D721Med (cell line): ENCODE measurements around the gene VPS8.
A peak's percentile ranks its signal among the peaks of the same experiment; 100 is the strongest.

Experiments used
- DNase-seq: peaks from one replicate; pipeline ENCODE4 v3.0.0; 2011; ENCODE audit warnings: low spot score; ENCODE audit not compliant: insufficient read length
- FAIRE-seq: peaks from 2 replicates; lab custom pipeline; 2011; peaks lifted over from hg19 to GRCh38; lab: Jason Lieb, UNC
- TF ChIP-seq, protein P1 (sequence below): IDR thresholded peaks from 2 replicates; pipeline ENCODE4 v1.5.1; 2012; ENCODE audit warnings: mild to moderate bottlenecking, control low read depth; ENCODE audit not compliant: insufficient read depth; ENCODE audit errors: missing control alignments

VPS8 gene

DNA sequence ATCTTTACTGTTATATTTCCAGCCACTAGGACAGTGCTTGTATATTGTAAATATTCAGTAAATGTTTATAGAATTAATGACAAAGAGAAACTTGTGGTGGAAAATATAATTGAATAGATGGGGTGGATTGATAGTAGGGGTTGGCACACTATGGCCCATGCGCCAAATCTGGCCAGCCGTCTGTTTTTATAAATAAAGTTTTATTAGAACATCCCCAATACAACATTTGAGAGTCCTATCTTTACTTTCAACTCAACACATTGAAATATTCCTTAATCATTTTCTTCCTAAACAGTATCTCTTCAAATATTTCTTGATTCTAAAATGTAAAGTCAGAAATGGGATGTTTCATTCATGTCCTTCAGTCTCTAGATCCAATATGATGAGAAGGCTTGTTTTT lies 45.1 kb downstream of the VPS8 start:
- no peak for DNase-seq
- no peak for FAIRE-seq
- TF ChIP-seq, protein P1, sequence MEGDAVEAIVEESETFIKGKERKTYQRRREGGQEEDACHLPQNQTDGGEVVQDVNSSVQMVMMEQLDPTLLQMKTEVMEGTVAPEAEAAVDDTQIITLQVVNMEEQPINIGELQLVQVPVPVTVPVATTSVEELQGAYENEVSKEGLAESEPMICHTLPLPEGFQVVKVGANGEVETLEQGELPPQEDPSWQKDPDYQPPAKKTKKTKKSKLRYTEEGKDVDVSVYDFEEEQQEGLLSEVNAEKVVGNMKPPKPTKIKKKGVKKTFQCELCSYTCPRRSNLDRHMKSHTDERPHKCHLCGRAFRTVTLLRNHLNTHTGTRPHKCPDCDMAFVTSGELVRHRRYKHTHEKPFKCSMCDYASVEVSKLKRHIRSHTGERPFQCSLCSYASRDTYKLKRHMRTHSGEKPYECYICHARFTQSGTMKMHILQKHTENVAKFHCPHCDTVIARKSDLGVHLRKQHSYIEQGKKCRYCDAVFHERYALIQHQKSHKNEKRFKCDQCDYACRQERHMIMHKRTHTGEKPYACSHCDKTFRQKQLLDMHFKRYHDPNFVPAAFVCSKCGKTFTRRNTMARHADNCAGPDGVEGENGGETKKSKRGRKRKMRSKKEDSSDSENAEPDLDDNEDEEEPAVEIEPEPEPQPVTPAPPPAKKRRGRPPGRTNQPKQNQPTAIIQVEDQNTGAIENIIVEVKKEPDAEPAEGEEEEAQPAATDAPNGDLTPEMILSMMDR: no peak

DNA sequence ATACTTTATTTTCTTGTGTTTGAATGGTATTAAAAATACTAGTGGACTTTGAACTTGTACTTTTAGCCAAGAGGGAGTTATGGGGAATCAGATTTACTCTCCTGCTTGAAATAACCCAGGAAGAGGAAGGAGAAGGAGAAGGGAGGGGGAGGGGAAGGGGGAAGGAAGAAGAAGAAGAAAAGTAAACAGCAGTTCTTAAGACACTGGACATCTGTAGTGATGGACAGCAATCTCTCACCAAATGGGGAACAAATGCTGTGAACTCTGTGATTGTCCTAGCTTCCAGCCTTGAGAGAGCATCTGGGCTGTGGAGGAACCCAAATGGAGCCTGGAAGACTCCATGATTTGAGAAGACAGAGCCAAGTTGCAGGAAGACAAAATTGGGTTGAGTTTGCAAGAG lies 52.0 kb downstream of the VPS8 start:
- FAIRE-seq (no peak), DNase-seq (no peak)
- TF ChIP-seq, protein P1: no peak

DNA sequence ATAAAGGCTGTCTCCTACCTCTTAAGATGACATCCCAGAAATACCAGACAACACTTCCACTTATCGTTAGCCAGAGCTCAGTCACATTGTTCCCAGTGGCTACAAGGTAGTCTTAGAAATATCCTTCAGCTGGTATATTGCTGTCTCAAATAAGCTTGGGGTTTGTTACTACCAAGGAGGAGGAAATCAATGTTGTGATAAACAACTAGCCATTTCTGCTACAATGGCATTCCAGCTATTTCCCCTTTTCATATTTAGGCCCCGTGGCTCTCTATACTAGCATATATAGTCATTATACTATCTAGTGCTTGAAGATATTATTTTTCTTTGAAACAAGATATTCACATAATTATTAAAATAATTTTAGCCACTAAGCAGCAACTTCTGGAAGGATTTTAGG lies 56.5 kb downstream of the VPS8 start:
- FAIRE-seq (no peak), DNase-seq (no peak)
- TF ChIP-seq, protein P1: no peak

DNA sequence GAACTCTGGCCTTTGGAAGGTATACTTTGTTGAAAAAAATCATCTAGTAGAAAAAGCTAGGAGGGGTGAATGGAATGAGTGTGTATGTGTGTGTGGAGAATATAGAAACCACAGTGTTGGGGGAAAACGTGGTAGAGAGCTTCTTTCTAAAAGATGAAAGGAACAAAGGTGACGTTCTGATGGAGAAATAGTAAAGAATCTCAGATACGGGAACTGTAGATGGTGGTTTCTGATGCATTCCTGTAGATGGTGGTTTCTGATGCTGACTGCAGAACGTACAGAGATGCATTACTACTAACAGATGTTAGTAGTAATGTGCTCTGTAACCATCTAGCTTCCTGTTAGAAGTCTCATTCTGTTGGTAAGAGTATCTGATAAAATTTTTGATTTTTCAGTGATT lies 60.2 kb downstream of the VPS8 start:
- no peak for FAIRE-seq
- TF ChIP-seq, protein P1: no peak
- no peak for DNase-seq

DNA sequence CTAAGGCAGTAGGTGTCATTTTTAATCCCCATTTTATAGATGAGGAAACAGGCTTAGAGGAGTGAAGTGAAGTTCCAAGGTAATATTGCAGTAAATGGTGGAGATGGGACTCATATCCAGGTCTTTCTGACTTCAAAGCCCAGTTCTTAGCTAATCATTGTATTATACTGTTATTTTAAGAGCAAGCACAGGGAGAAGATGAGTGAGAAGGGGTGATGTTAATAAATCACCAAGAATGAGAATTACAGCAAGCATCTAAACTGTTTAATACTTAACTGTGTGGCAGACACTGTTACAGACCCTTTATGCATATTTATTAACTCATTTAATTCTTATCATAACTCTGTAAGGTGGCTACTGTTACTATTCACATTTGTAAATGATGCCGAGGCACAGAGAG lies 61.2 kb downstream of the VPS8 start:
- TF ChIP-seq, protein P1: no peak
- DNase-seq (no peak), FAIRE-seq (no peak)

DNA sequence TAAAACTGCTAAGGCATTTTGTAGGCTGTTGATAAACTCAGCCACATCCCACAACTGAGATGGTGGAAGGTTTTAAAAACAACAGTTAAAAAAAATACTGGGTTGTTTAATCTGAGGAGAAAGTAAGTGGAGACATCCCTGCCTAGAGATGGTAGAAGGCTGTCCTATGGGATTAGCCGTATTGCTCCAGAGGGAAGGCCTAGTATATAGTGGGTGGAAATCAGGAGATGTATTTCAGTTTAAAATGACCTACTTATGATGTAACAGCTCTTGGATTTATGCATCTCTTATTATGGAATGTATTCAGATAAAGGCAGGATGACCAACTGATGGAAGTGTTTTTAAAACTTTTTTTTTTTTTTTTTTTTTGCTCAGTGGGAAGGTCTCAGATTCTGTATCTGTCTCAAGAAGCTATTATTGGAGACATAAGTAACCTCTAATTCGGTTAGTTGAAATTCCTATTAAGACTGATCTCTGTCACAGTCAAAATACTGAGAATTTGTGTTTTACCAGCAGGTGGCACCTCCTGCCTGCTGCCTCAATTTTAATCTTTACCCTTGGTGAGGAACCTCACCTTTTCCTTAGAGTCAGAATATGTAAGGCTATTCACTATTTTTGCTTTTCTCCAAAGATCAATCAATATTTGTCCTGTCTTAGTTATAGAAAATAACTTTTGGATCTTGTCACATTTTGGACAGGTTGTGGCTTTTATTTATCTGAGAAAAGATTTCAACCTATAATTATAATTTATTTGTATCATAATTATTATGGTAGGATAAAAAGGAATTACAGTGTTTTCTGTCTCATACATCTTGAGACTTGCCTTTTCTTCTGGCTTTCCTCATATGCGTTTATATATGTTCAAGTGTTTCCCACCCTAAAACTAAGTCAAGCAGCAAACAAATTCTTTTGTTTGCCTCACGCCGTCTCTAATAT lies 63.0 kb downstream of the VPS8 start:
- TF ChIP-seq, protein P1: peak; percentile 83
- DNase-seq (no peak), FAIRE-seq (peak; percentile 85)

DNA sequence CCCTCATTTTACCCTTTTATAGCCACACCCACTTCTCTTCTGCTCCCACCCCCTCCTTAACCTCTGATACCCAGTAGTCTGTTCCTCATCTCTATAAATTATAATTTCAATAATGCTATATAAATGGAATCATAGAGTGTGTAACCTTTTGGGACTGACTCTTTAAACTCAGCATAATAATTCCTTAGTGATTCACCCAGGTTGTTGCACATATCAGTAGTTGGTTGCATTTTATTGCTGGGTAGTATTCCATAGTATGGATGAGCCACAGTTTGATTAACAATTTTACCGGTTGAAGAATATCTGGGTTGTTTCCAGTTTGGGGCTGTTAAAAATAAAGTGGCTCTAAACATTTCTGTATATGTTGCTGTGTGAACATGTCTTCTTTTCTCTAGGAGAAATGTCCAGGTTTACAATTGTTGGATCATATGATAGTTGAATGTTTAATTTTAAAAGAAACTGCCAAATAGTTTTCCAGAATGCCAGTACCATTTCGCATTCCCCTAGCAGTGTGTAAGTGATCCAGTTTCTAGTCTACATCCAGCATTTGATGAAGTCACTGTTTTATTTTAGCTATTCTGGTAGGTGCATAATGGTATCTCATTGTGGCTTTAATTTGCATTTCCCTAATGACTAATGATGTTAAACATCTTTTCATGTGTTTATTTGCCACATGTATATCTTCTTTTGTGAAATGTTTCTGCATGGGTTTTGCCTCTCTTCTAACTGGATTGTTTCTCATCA lies 68.5 kb downstream of the VPS8 start:
- FAIRE-seq (peak; percentile 56), DNase-seq (no peak)

More for the DNA sequence above, 68.5 kb downstream of the VPS8 start:
- TF ChIP-seq, protein P1: no peak
